Measurements from ENCODE around the gene KCNQ5.

DNA sequence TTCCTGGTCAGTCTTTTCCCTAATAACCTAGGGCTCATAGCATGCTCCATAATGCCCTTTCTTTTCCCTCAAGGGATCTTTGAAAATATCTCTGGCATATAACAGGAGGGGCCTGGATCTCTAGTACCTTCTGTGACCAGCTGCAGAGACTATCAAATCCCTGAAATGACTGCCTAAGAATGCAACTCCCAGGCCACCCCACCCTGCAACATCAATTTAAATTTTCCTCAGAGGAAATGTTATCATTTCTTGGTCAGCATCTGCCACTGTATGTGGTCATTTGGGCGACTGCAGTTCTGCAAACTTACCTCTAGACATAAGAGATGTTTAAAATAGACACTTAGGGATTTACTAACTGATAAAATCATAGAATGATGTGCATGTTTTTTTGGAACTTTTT is 200.2 kb downstream of the KCNQ5 start:
- TF ChIP-seq ZNF274 (IDR thresholded peaks at IDR 0.05; ENCODE audit: low read length) (no peak), ZNF274 (tag by site-specific recombination; IDR thresholded peaks at IDR 0.05; ENCODE audit: borderline replicate concordance) (no peak), ZNF138 (tag by site-specific recombination; IDR thresholded peaks at IDR 0.05; ENCODE audit: borderline replicate concordance) (no peak), ZNF707 (tag by site-specific recombination; IDR thresholded peaks at IDR 0.05) (no peak), ZNF48 (tag by site-specific recombination; IDR thresholded peaks at IDR 0.05) (no peak)
- TF ChIP-seq, protein P1, sequence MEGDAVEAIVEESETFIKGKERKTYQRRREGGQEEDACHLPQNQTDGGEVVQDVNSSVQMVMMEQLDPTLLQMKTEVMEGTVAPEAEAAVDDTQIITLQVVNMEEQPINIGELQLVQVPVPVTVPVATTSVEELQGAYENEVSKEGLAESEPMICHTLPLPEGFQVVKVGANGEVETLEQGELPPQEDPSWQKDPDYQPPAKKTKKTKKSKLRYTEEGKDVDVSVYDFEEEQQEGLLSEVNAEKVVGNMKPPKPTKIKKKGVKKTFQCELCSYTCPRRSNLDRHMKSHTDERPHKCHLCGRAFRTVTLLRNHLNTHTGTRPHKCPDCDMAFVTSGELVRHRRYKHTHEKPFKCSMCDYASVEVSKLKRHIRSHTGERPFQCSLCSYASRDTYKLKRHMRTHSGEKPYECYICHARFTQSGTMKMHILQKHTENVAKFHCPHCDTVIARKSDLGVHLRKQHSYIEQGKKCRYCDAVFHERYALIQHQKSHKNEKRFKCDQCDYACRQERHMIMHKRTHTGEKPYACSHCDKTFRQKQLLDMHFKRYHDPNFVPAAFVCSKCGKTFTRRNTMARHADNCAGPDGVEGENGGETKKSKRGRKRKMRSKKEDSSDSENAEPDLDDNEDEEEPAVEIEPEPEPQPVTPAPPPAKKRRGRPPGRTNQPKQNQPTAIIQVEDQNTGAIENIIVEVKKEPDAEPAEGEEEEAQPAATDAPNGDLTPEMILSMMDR (tag by site-specific recombination; IDR thresholded peaks at IDR 0.05), result no peak
- TF ChIP-seq, protein P2, sequence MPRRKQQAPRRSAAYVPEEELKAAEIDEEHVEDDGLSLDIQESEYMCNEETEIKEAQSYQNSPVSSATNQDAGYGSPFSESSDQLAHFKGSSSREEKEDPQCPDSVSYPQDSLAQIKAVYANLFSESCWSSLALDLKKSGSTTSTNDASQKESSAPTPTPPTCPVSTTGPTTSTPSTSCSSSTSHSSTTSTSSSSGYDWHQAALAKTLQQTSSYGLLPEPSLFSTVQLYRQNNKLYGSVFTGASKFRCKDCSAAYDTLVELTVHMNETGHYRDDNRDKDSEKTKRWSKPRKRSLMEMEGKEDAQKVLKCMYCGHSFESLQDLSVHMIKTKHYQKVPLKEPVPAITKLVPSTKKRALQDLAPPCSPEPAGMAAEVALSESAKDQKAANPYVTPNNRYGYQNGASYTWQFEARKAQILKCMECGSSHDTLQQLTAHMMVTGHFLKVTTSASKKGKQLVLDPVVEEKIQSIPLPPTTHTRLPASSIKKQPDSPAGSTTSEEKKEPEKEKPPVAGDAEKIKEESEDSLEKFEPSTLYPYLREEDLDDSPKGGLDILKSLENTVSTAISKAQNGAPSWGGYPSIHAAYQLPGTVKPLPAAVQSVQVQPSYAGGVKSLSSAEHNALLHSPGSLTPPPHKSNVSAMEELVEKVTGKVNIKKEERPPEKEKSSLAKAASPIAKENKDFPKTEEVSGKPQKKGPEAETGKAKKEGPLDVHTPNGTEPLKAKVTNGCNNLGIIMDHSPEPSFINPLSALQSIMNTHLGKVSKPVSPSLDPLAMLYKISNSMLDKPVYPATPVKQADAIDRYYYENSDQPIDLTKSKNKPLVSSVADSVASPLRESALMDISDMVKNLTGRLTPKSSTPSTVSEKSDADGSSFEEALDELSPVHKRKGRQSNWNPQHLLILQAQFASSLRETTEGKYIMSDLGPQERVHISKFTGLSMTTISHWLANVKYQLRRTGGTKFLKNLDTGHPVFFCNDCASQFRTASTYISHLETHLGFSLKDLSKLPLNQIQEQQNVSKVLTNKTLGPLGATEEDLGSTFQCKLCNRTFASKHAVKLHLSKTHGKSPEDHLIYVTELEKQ (tag by site-specific recombination; IDR thresholded peaks at IDR 0.05; ENCODE audit: borderline replicate concordance), result no peak
- TF ChIP-seq, protein P3, sequence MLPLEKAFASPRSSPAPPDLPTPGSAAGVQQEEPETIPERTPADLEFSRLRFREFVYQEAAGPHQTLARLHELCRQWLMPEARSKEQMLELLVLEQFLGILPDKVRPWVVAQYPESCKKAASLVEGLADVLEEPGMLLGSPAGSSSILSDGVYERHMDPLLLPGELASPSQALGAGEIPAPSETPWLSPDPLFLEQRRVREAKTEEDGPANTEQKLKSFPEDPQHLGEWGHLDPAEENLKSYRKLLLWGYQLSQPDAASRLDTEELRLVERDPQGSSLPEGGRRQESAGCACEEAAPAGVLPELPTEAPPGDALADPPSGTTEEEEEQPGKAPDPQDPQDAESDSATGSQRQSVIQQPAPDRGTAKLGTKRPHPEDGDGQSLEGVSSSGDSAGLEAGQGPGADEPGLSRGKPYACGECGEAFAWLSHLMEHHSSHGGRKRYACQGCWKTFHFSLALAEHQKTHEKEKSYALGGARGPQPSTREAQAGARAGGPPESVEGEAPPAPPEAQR (tag by site-specific recombination; IDR thresholded peaks at IDR 0.05), result no peak
- TF ChIP-seq, protein P4, sequence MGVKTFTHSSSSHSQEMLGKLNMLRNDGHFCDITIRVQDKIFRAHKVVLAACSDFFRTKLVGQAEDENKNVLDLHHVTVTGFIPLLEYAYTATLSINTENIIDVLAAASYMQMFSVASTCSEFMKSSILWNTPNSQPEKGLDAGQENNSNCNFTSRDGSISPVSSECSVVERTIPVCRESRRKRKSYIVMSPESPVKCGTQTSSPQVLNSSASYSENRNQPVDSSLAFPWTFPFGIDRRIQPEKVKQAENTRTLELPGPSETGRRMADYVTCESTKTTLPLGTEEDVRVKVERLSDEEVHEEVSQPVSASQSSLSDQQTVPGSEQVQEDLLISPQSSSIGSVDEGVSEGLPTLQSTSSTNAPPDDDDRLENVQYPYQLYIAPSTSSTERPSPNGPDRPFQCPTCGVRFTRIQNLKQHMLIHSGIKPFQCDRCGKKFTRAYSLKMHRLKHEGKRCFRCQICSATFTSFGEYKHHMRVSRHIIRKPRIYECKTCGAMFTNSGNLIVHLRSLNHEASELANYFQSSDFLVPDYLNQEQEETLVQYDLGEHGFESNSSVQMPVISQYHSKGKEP (tag by site-specific recombination; IDR thresholded peaks at IDR 0.05), result no peak

All from HEK293 (cell line).